GM18517 (cell line): ENCODE results near the gene MICALL2.

Source experiments
- ATAC-seq: cut with Tn5 transposase; IDR thresholded peaks from one replicate; pipeline ENCODE4 v1.9.1; 2021; ENCODE audit warnings: mild to moderate bottlenecking, moderate library complexity; ENCODE audit not compliant: unreplicated experiment

MICALL2 gene

DNA sequence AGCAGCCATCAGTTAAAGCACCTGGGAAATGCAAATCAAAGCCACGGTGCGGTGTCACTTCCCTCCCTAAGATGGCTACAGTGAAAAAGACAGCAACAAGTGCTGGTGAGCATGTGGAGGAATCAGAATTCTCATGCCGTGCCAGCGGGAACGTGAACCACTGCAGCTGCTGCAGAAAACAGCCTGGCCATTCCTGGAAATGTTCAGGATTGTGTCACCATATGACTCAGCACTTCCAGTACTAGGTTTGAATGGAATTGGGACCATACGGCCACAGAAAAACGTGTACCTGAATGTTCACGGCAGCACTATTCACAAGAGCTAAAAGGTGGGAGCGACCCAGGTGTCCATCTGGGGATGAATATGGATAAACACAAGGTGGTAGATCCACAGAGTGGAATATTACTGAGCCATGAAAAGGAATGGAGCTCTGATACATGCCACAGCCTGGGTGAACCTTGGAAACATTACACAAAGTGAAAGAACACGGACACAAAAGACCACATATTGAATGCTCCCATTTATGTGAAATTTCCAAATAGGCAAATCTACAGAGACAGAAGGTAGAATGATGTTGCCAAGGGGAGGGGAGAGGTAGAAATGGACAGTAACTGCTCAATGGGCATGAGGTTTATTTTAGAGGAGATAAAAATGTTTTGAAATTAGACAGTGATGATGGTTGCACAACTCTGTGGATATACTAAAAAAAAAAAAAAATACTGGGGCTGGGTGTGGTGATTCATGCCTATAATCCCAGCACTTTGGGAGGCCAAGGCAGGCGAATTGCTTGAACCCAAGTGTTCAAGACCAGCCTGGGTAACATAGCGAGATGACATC lies 61.6 kb downstream of the MICALL2 start:
- ATAC-seq = no peak

DNA sequence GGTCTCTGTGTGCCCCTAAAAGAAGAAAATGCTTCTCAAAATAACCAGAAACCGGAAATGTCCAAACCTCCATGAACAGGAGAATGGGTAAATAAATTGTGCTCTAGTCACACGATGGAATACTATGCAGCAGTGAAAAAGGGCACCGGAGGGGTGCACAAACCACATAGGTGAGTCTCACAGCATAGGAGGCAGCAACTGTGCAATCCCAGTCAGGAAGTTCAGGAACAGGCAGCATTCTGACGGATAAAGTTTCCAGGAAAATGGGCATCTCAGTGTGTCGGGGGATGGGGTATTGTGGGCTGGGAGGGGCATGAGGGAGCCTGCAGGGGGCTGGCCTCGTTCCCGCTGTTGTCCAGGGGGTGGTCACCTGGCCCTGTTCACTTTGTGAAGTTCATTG lies 63.1 kb downstream of the MICALL2 start:
- no peak for ATAC-seq

DNA sequence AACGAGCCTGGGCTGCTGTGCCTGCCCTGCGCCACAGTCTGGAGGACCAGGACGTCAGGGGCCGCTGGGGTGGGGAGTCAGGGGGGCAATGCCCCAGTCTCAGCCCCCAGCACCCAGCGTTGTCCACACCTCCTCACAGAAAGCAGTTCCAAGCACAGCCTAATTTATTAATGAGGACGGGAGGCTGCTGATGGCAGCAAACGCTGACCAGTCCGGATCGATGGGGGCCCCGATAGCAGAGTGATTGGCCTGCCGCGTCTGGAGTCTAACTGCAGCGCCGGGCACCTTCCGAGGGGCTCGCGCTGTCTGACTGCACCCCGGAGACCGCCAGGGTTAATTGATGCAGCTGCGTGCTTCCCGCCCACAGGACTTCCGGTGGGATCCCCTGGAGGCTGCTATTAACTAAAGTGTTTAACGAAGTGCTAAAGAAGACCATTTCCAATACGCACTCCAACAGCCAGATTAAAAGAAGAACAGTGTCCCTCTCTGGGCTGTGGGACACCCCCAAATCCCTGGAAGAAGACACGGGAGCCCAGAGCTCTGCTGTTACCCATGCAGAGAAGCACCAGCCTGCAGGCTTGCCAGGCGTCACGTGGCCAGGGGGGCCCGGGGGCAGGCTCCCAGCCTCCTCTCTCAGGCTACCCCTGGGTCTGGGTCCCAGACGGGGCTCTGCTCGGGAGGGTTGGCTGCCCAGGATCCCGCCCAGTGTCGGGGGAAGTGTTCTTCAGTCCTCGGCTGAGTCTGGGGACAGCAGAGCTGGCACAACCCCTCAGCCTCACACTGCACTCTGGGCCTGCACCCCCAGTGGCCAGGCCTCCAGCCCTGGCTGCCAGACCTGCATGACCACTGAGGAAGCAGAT lies 63.8 kb downstream of the MICALL2 start:
- ATAC-seq = no peak

DNA sequence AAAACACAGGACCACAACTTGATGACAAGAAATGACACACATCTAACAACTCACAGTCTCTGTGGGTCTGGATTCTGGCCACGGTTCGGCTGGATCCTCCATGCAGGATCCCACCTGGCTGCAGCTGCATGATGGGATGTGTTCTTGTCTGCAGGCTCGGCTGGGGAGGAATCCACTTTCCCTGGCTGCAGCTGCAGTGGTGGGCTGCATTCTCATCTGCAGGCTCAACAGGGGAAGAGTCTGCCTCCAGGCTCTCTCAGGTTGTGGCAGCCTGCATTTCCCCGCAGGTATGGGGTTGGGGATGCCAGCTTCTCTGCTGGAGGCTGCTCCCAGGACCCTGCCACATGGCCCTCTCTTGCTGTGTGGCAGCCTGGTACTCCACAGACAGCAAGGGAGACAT lies 64.9 kb downstream of the MICALL2 start:
- no peak for ATAC-seq

DNA sequence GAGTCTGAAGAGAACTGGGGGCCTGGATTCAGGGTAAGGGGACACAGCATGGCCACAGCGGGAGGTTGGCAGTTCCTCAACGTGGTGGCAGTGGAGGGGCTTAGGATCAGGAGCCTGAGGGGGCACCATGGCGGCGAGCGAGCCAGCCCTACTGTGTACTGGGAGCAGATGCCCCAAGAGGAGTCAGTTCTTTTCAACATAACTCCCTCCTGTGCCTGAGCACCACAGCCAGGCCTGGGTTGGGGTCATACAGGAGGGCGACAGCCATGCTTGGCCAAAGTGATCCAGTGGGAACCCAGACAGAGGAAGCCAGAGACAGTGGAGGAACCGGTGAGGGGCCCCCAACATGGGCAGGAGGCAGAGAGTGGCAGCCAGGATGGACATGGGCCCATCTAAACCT lies 65.8 kb downstream of the MICALL2 start:
- no peak for ATAC-seq

DNA sequence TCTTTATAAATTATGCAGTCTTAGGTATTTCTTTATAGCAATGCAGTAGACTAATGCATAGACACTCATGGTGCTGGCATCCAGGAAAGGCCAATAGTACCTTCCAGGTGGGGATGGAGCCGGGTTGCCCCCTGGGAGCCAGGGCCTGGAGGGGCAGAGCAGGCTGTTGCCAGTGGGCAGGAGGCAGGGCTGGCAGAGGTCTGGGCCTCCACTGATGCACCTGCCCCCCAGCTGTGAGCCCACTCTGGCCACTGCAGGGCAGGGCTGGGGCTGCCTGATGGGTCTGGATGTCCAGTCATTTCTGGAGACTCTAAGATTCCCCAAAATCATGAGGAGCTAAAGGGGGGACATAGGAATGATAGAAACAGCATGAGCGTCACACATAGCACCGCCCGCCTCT lies 66.7 kb downstream of the MICALL2 start:
- ATAC-seq = no peak

DNA sequence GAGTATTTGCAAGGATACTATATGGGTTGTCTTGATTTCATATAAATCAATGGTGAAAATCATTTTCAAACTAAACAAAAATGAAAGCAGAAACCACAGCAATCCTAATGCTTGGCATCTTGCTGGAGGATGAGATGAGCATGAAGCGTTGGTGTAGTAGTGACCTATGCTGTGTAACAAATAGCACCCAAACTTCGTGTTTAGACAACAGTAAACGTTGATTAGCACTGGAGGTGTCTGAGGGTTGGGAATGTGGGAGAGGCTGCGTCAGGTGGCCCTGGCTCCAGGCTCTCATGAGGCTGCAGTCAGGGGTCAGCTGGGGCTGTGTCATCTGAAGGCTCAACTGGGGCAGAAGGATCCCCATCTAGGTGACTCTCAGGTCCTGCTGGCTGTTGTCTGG lies 67.8 kb downstream of the MICALL2 start:
- no peak for ATAC-seq

DNA sequence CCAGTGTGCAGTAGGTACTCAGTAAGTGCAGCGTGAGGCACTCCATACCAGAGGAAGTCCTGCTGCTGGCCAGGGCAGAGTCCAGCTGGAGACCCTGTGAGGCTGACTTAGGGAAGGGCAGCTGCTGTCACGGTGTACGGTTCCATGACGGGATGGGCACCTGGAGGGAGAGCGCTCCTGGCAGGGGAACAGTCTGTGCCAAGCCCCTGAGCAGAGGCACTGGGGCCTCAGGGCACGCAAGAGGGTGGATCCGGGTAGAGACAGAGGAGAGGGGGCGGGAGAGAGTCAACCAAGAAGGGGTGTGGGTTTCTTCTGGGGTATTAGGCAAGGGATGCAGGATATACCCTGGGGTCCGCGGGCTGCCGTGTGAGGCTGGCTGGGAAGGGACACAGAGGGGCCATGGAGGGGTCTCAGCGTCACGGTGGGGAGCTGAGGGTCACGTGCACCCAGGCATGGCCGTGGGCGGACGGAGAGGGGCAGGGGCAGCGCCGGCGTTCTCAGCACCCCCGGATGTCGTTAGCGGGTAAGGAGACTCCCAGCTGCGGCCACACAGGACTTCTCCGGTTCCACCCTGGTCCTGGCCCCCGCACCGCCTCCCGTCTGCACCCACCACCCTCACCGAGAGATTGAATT lies 70.5 kb downstream of the MICALL2 start:
- ATAC-seq = no peak

DNA sequence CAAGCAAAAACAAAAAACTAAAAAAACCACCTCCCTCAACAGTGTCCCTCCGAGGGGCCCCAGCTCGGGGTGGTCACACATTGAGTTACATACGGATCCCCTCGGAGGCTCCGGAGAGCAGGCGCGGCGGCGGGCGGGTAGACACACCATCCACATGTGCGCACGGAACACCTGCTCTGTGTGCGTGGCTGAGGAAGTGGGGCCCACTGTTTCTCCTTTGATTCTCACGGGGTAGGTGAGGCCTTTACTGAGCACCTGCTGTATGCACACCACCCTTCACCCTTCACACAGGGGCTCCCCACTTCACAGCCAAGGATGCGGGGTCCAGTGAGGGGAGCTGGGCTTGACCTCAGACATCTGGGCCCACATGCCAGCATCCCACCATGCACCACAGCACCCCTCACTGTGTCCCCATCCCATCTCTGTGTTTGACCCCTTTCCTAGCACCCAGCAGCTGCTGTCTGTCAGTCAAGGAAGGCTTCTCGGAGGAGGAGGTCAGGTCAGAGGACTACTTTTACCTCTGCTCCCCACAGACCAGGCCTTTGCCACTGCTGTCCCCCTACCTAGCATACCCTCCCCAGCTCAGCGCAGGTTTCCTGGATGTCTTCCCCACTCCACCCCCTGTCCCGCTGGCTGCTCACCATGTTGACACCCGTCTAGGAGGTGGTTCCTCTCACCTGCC lies 71.1 kb downstream of the MICALL2 start:
- no peak for ATAC-seq

DNA sequence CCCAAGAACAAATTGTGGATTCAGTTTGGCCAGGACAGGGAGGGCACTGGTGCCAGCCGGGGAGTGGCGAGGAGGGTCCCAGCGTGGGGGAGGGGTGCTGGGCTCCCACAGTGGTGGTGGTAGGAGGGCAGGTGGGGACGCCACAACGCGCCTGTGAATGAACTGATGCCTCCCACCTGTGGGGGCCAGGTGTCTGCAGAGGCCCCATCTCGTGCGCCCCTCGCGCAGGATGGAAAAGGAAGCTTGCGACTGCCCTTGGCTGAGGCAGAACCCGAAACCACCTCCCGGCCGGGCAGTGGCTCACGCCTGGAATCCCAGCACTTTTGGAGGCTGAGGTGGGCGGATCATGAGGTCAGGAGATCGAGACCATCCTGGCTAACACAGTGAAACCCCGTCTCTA lies 72.0 kb downstream of the MICALL2 start:
- ATAC-seq = no peak

DNA sequence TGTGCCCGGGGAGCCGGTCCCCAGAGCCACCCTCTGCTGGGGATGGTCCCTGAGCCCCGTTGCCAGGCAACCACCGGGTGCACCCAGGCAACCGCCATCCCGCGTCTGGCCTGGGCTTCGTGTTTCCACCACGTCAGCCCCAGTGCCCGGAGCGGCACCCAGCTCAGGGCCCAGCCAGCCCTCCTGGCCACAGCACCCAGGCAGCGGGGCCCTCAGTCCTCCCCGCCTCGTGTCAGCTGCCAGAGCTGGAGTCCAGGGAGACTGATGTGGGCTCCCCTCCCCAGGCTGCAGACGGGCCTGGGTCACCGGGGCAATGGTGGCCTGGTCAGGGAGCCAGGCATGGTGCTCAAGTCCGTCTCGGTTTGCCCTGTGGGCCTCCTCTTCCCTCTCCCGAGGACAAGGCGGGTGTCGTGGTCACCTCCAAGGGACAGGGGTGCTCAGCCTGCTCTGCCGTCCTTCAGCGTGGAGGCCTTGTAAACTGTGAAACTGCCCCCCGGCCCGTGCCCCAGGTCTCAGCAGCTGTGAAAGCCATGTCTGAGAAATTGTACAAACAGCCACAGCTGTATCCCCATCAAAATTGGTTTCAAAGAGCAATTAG lies 72.5 kb downstream of the MICALL2 start:
- no peak for ATAC-seq

DNA sequence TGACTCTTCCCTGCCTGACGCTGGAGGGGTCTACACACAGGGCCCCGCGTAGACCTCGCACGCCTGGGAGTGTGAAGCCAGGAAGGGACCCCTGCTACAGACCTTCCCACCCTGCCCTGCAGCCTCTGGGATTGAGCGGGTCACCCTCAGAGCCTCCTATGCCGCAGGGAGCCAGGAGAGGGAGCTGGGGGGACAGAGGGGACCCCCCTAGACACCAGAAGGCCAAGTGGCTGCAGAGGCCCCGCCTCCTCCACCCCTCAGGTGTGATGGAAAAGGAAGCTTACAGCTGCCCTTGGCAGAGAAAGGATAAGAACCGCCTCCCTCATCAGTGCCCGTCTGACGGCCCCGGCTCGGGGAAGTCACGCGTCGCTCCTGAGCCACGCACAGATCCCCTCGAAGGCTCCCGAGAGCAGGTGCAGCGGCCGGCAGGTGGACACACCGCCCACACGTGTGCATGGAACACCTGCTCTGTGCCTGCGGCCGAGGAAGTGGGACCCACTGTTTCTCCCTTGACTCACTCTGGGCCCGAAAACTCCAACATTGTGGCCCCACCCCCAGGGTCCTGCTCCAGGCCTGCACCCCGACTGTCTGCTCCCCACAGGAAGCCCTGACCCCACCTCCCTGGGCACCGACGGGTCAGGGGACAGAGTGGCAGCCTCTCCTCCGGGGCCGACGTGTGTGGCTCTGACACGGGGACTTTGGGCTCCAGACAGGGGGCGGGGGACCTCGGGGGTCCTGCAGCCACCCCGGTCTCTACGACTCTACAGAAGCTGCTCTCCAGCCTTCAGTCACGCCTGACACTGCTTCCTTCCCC lies 73.3 kb downstream of the MICALL2 start:
- no peak for ATAC-seq

DNA sequence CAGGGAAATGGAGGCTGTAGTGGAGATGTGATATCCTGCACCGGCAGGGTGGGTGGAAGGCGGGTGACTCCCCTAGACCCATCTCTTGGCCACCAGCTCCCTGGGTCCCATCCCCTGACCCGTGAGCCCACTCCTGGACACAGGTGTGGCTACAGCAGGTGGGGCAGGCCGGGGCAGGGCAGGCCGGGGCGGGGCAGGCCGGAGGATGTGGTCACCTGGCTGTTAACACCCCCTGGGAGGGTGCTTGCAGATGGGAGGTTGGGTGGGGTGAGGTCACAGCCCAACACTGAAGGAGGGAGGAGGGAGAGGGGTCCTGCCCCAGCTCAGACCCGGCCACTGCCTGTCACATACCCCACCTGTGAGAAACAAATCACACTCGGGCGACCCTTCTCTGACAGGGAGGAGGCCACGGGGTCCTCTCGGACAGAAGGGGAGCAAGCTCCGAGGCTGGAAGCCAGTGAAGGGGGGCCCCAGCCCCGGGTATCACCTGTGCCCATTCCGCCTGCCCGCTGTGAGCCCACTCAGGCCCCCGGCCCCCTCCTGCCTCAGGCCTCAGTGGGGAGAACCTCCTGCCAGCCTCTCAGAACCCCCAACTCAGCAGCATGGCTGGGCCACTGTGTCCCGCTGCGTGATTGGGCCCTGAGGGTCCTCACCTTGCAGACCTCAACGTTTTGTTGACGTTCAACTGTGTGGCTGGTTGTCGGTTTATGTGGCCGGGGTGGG lies 74.0 kb downstream of the MICALL2 start:
- ATAC-seq = no peak
